MM.1S (cell line): Measurements from ENCODE around the gene SMC3.
A peak's percentile ranks its signal among the peaks of the same experiment; 100 is the strongest.

ENCODE experiments used
- EZH2 ChIP-seq: fragments of 300-600 bp; sonication (generic); optimal IDR thresholded peaks from 2 replicates; pipeline ENCODE3; 2017; ENCODE audit warnings: low read depth, mild to moderate bottlenecking, antibody characterized with exemption, low read length, mixed read lengths
- EZH2phosphoT487 ChIP-seq: fragments of 300-600 bp; sonication (generic); IDR thresholded peaks from 2 replicates; pipeline ENCODE4 v1.6.1; 2018; ENCODE audit warnings: antibody characterized with exemption, low read length
- TF ChIP-seq, protein P1 (sequence below): fragments of 300-600 bp; sonication (generic); IDR thresholded peaks from 2 replicates; pipeline ENCODE4 v1.5.1; 2016; ENCODE audit warnings: antibody characterized with exemption, low read length, mixed read lengths

DNA sequence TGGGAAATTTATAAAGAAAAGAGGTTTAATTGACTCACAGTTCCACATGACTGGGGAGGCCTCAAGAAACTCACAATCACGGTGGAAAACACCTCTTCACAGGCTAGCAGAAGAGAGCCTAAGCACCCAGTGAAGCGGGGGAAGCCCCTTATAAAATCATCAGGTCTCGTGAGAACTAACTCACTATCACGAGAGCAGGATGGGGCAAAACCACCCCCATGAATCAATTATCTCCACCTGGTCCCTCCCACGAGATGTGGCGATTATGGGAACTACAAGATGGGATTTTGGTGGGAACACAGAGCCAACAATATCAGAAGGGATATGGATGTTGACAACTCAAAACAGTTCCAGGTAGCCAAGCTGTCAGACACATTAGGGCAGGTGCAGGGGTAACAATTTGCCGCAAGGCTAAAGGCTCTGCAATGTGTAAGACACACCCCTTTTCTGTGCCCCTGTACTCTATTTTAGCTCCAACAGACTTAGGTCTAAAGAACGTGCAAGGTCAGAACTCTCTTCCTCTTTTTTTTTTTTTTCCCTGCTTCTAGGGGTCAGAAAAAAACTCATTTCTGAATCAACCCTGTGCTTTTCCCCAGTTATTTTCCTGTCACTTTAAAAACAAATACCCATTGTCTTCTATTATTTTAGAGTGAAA, 46.0 kb downstream of the SMC3 start:
- TF ChIP-seq EZH2phosphoT487 (no peak), EZH2 (no peak)
- TF ChIP-seq, protein P1, sequence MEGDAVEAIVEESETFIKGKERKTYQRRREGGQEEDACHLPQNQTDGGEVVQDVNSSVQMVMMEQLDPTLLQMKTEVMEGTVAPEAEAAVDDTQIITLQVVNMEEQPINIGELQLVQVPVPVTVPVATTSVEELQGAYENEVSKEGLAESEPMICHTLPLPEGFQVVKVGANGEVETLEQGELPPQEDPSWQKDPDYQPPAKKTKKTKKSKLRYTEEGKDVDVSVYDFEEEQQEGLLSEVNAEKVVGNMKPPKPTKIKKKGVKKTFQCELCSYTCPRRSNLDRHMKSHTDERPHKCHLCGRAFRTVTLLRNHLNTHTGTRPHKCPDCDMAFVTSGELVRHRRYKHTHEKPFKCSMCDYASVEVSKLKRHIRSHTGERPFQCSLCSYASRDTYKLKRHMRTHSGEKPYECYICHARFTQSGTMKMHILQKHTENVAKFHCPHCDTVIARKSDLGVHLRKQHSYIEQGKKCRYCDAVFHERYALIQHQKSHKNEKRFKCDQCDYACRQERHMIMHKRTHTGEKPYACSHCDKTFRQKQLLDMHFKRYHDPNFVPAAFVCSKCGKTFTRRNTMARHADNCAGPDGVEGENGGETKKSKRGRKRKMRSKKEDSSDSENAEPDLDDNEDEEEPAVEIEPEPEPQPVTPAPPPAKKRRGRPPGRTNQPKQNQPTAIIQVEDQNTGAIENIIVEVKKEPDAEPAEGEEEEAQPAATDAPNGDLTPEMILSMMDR, result peak; percentile 3; the same call in 1 of the 2 replicates
